ENCODE results near the gene CABP4. TPM values are rescaled to one million over a fixed set of nuclear protein-coding genes. Genes with fewer than 3 reads are reported as not detected.

CABP4 gene
- total and polyA plus RNA-seq, 10 of the 15 experiments (the other 5 are each of a cell fraction or from before 2014, with no cell fraction given), result 0.04 to 0.41 (median 0.14) TPM; not detected in 2

DNA sequence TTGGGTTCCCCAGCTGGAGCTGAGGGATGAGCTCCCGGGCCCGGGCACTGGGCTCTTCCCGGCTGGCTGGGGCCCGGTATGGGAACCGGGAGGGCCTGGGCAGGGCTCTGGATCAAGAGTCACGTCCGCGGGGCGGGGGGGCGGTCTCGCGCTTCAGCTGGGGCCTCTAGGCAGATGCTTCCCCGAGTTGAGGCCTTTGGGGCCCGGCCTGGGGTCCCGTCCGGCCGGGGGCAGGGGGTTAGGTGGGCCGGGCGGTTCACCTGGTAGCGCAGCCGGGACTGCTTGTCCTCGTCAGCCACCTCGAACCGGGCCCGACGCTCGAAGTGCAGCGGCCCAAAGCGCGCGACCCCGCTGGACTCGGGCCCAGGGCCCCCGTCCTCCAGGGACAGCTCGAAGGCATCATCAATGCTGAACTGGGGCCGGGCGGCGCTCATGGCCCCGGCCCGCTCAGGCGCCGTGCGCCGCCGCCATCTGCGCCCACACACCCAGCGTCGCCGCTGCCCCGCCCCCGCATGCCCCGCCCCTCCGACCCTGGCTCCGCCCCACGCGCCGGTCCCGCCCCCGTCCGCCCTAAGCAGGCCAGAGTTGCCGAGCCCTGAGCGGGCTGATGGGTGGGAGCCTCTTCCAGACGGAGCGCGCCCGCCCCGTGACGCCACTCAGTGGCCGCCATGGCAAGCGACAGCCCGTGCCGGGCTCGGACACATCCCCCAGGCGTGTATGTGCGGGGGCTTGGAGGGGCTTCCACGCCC lies 13.8 kb downstream of the CABP4 start, which contains the start of gene TMEM134:
Gene TMEM134 (minus strand): TSS at position 493 of the 749 bp plus-strand sequence. CDS start 59 bp downstream, at position 434.
- no peaks in the 10 kb centered on the region for H3K36me3 ChIP-seq (ENCODE audit: control insufficient read depth in 2 of 2, insufficient read depth in 2 of 2, low read length in 1 of 2)
- peak within 1 kb of the TSS; percentile 78 for H3K27ac ChIP-seq (ENCODE audit: control insufficient read depth, insufficient read depth)
- H4K20me1 ChIP-seq (ENCODE audit: control insufficient read depth, insufficient read depth), result no peaks in the 10 kb centered on the region
- ATAC-seq, result peak; percentile 83
- H3K4me2 ChIP-seq (ENCODE audit: control insufficient read depth, insufficient read depth), result peak within 1 kb of the TSS; percentile 98
- in situ Hi-C loops (cut with MboI), result no loop called here
- ChIA-PET SMC1A (ENCODE audit: uncharacterized antibody, unreplicated experiment) (interaction anchor here (0.5 to 5.2 kb wide), 13 partner anchors 9 to 146 kb away, joined by 3 to 46 read pairs (median 5); partner anchors contain the start of genes AIP, PITPNM1, PPP1CA and RAD9A), CTCF (interaction anchor here (0.7 to 5.1 kb wide), 18 partner anchors 10 to 180 kb away, joined by 3 to 36 read pairs (median 4); partner anchors contain the start of genes AIP and PPP1CA), RAD21 (ENCODE audit: unreplicated experiment) (interaction anchor here (0.6 to 5.5 kb wide), 18 partner anchors 11 to 123 kb away, joined by 3 to 72 read pairs (median 4); partner anchors contain the start of genes AIP, CDK2AP2, PITPNM1 and POLD4), POLR2A (interaction anchor here (1.0 to 8.1 kb wide), 19 partner anchors 10 to 132 kb away, joined by 3 to 78 read pairs (median 6); partner anchors contain the start of genes AIP, PITPNM1, PPP1CA and PTPRCAP)
- intact Hi-C loops (cut with micrococcal nuclease; ENCODE audit: unreplicated experiment), result loop anchor here (2.0 kb wide), 2 partner anchors 32 to 68 kb away; partner anchors contain the start of genes PPP1CA and PTPRCAP
- peak; percentile 57 for DNase-seq (ENCODE audit: low read depth, low spot score)
- H3K9ac ChIP-seq (ENCODE audit: control insufficient read depth, insufficient read depth, low read length), result peak within 1 kb of the TSS; percentile 85
- peaks cover 14% of the 10 kb centered on the region for H3K79me2 ChIP-seq (ENCODE audit: control insufficient read depth, insufficient read depth, low read length)
- BruUV-seq (replicated peaks), result no TSS peak
- H2AFZ ChIP-seq (ENCODE audit: control insufficient read depth, low read depth, low read length), result peak within 1 kb of the TSS; percentile 90
- peaks cover 35% of the 10 kb centered on the region for H3K4me1 ChIP-seq (ENCODE audit: control insufficient read depth, insufficient read depth, low read length)
- no peaks in the 10 kb centered on the region for H3K9me3 ChIP-seq (replicated peaks; ENCODE audit: control insufficient read depth, insufficient read depth, low read length)
- FAIRE-seq, result peak; percentile 78
- peak within 1 kb of the TSS; percentile 86 for H3K4me3 ChIP-seq
- WGBS (ENCODE audit: insufficient coverage, insufficient replicate concordance, low lambda C conversion rate, missing lambda C conversion rate), result 1% methylated on average over 38 of the region's 76 CpGs
- no peaks in the 10 kb centered on the region for H3K27me3 ChIP-seq (replicated peaks in 1 of 2; ENCODE audit: control insufficient read depth in 2 of 2, insufficient read depth in 2 of 2, low read length in 1 of 2)
- TF ChIP-seq BMI1 (IDR thresholded peaks at IDR 0.05; ENCODE audit: borderline replicate concordance) (no peak), ZBED1 (IDR thresholded peaks at IDR 0.05; ENCODE audit: borderline replicate concordance) (0 out of 2 replicates have a peak, but pooled peaks have one; percentile 51), TBL1XR1 (IDR thresholded peaks at IDR 0.05; ENCODE audit: low read depth, low read length) (peak; percentile 63; the same call in 1 of the 2 replicates), CREM (IDR thresholded peaks at IDR 0.05; ENCODE audit: low read depth) (peak; percentile 72), BRCA1 (IDR thresholded peaks at IDR 0.05; ENCODE audit: low read depth, low read length) (no peak), SP1 (IDR thresholded peaks at IDR 0.05; ENCODE audit: low read depth, low read length) (peak; percentile 93), EGR1 (IDR thresholded peaks at IDR 0.05; ENCODE audit: borderline replicate concordance in 1 of 2, low read depth in 2 of 2, low read length in 2 of 2) (peak; percentile 12 to 97), ZSCAN29 (IDR thresholded peaks at IDR 0.05) (no peak), CBX3 (IDR thresholded peaks at IDR 0.05; ENCODE audit: borderline replicate concordance, low read depth) (no peak), SREBF2 (IDR thresholded peaks at IDR 0.05; ENCODE audit: low read length) (no peak)
- TF ChIP-seq, protein P1, sequence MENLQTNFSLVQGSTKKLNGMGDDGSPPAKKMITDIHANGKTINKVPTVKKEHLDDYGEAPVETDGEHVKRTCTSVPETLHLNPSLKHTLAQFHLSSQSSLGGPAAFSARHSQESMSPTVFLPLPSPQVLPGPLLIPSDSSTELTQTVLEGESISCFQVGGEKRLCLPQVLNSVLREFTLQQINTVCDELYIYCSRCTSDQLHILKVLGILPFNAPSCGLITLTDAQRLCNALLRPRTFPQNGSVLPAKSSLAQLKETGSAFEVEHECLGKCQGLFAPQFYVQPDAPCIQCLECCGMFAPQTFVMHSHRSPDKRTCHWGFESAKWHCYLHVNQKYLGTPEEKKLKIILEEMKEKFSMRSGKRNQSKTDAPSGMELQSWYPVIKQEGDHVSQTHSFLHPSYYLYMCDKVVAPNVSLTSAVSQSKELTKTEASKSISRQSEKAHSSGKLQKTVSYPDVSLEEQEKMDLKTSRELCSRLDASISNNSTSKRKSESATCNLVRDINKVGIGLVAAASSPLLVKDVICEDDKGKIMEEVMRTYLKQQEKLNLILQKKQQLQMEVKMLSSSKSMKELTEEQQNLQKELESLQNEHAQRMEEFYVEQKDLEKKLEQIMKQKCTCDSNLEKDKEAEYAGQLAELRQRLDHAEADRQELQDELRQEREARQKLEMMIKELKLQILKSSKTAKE (IDR thresholded peaks at IDR 0.05; ENCODE audit: low read depth, poor library complexity, severe bottlenecking), result no peak
- TF ChIP-seq, protein P2, sequence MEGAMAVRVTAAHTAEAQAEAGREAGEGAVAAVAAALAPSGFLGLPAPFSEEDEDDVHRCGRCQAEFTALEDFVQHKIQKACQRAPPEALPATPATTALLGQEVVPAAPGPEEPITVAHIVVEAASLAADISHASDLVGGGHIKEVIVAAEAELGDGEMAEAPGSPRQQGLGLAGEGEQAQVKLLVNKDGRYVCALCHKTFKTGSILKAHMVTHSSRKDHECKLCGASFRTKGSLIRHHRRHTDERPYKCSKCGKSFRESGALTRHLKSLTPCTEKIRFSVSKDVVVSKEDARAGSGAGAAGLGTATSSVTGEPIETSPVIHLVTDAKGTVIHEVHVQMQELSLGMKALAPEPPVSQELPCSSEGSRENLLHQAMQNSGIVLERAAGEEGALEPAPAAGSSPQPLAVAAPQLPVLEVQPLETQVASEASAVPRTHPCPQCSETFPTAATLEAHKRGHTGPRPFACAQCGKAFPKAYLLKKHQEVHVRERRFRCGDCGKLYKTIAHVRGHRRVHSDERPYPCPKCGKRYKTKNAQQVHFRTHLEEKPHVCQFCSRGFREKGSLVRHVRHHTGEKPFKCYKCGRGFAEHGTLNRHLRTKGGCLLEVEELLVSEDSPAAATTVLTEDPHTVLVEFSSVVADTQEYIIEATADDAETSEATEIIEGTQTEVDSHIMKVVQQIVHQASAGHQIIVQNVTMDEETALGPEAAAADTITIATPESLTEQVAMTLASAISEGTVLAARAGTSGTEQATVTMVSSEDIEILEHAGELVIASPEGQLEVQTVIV (IDR thresholded peaks at IDR 0.05; ENCODE audit: borderline replicate concordance, partially characterized antibody), result no peak
- TF ChIP-seq, protein P3, sequence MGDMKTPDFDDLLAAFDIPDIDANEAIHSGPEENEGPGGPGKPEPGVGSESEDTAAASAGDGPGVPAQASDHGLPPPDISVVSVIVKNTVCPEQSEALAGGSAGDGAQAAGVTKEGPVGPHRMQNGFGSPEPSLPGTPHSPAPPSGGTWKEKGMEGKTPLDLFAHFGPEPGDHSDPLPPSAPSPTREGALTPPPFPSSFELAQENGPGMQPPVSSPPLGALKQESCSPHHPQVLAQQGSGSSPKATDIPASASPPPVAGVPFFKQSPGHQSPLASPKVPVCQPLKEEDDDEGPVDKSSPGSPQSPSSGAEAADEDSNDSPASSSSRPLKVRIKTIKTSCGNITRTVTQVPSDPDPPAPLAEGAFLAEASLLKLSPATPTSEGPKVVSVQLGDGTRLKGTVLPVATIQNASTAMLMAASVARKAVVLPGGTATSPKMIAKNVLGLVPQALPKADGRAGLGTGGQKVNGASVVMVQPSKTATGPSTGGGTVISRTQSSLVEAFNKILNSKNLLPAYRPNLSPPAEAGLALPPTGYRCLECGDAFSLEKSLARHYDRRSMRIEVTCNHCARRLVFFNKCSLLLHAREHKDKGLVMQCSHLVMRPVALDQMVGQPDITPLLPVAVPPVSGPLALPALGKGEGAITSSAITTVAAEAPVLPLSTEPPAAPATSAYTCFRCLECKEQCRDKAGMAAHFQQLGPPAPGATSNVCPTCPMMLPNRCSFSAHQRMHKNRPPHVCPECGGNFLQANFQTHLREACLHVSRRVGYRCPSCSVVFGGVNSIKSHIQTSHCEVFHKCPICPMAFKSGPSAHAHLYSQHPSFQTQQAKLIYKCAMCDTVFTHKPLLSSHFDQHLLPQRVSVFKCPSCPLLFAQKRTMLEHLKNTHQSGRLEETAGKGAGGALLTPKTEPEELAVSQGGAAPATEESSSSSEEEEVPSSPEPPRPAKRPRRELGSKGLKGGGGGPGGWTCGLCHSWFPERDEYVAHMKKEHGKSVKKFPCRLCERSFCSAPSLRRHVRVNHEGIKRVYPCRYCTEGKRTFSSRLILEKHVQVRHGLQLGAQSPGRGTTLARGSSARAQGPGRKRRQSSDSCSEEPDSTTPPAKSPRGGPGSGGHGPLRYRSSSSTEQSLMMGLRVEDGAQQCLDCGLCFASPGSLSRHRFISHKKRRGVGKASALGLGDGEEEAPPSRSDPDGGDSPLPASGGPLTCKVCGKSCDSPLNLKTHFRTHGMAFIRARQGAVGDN (IDR thresholded peaks at IDR 0.05), result peak; percentile 69; the same call in 1 of the 2 replicates

All from GM12878 (cell line).